Astrocyte of the cerebellum (primary cell): ENCODE results near the gene ZBED1.
"Not testable (repeated sequence)": the region's sequence is repeated elsewhere in the genome, so short reads cannot be mapped to it uniquely, and the experiment has no call there.

Experiments used
- DNase-seq: peaks from one replicate; pipeline ENCODE4 v3.0.0-alpha.2; 2011; ENCODE audit warnings: low read depth
- H3K4me3 ChIP-seq: 2 replicates; pipeline ENCODE4 v1.5.1; 2011; ENCODE audit warnings: mild to moderate bottlenecking, low read depth, low read length, moderate library complexity
- in situ Hi-C: cut with HindIII; loops from 2 replicates; pipeline ENCODE4 v1.10.0; 2017; ENCODE audit warnings: low sequenced_read_pairs
- TF ChIP-seq, protein P1 (sequence below): IDR thresholded peaks from 2 replicates; pipeline ENCODE4 v1.5.1; 2012; ENCODE audit warnings: low read length, low read depth, moderate library complexity, mild to moderate bottlenecking; ENCODE audit errors: missing control alignments

The ZBED1 gene

DNA sequence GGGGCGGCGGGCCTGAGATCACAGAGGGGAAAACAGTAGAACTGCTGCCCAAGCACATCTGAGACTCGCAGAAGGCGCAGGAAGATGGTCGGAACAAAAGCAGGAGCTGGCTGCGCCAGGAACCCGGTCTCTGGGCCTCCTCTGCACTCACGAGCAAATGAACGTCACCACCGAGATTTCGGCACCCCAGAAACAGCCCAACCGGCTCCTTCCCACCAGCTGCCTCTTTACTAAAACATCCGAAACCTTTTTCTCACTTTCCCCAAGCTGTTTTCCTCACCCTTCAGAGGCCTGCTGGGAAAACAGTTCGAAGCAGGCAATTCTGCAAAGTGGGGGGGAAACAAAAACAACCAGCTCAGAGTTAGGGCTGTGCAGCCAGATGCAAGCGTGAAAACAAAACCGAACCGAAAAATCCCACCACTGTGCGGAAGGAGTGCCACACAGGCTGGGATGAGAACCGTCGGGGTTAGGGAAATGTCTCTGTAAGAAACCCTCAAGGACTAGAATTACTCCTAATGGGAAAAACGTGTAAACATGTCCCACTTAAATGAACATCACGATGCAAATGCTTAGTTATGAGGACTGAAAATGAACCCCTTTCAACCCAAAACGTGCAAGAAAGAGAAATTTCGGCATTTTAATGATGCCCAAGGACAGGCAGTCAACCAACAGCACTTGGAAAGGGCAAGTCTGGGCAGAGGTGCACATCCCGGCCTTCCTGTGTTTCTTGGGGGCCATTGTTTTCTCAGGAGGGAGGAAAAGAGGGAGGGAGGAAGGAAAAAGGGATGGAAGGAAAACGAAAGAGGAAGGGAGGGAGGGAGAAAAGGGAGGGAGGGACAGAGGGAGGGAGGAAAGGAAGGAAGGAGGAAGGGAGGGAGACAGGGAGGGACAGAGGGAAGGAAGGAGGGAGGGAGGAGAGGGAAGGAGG, 15.8 kb downstream of the ZBED1 start:
- in situ Hi-C loops, result no loop called here
- TF ChIP-seq, protein P1, sequence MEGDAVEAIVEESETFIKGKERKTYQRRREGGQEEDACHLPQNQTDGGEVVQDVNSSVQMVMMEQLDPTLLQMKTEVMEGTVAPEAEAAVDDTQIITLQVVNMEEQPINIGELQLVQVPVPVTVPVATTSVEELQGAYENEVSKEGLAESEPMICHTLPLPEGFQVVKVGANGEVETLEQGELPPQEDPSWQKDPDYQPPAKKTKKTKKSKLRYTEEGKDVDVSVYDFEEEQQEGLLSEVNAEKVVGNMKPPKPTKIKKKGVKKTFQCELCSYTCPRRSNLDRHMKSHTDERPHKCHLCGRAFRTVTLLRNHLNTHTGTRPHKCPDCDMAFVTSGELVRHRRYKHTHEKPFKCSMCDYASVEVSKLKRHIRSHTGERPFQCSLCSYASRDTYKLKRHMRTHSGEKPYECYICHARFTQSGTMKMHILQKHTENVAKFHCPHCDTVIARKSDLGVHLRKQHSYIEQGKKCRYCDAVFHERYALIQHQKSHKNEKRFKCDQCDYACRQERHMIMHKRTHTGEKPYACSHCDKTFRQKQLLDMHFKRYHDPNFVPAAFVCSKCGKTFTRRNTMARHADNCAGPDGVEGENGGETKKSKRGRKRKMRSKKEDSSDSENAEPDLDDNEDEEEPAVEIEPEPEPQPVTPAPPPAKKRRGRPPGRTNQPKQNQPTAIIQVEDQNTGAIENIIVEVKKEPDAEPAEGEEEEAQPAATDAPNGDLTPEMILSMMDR, result no peak
- no peak for DNase-seq
- H3K4me3 ChIP-seq, result no peak overlapping the region

GRCh38 chrX:2484256-2484655, 16.5 kb downstream of the ZBED1 start:
- DNase-seq, result no peak
- in situ Hi-C loops, result no loop called here
- TF ChIP-seq, protein P1, result no peak
- no peak overlapping the region for H3K4me3 ChIP-seq

GRCh38 chrX:2483398-2484060, 17.2 kb downstream of the ZBED1 start:
- no peak for DNase-seq
- H3K4me3 ChIP-seq, result no peak overlapping the region
- in situ Hi-C loops, result no loop called here
- TF ChIP-seq, protein P1, result no peak

- DNase-seq, H3K4me3 ChIP-seq, in situ Hi-C loops: not testable (repeated sequence)
These were observed 19.2 kb downstream of the ZBED1 start for GRCh38 chrX:2481597-2481996.

GRCh38 chrX:2479982-2480381, 20.8 kb downstream of the ZBED1 start:
- H3K4me3 ChIP-seq, in situ Hi-C loops, DNase-seq: not testable (repeated sequence)

GRCh38 chrX:2479420-2479780, 21.4 kb downstream of the ZBED1 start:
- DNase-seq, result no peak
- in situ Hi-C loops, result no loop called here
- H3K4me3 ChIP-seq, result no peak overlapping the region
- TF ChIP-seq, protein P1, result no peak

- no peak overlapping the region for H3K4me3 ChIP-seq
- TF ChIP-seq, protein P1, result no peak
- no peak for DNase-seq
- in situ Hi-C loops, result no loop called here
These were observed 22.0 kb downstream of the ZBED1 start for GRCh38 chrX:2478546-2479419.

GRCh38 chrX:2477313-2477712, 23.5 kb downstream of the ZBED1 start:
- DNase-seq, H3K4me3 ChIP-seq, in situ Hi-C loops: not testable (repeated sequence)
